Measurements from ENCODE around the gene EDEM3. TPM values are rescaled to one million over a fixed set of nuclear protein-coding genes. Genes with fewer than 3 reads are reported as not detected.

EDEM3 gene
- total RNA-seq, 1 experiment from 2014 or later: 14.0 TPM

DNA sequence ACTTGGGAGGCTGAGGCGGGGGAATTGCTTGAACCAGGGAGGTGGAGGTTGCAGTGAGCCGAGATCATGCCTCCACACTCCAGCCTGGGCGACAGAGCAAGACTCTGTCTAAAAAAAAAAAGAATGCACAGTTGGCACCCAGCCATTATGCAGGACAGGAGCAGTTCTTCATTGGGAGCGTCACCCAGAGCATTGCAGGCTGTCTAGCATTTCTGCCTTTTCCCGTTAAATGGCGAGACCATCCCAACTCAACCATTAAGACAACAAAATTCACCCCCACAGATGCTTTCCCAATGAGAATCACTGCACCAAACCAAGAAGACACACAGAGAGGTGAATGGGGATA is 105.8 kb downstream of the EDEM3 start:
- Histone ChIP-seq H2BK20ac (ENCODE audit: low read depth, low read length, poor library complexity, severe bottlenecking) (no peak overlapping the region), H2AK5ac (ENCODE audit: insufficient read length, low read length) (no peak overlapping the region), H3K27me3 (ENCODE audit: insufficient read depth, low read length) (no peaks in the 10 kb centered on the region), H3K23me2 (ENCODE audit: insufficient read length, low read depth, low read length, poor library complexity, severe bottlenecking) (no peaks in the 10 kb centered on the region), H3K4ac (ENCODE audit: low read depth, low read length) (no peak overlapping the region), H3K4me1 (ENCODE audit: insufficient read depth, low read length) (no peaks in the 10 kb centered on the region), H4K91ac (ENCODE audit: insufficient read length, low read depth, low read length) (no peak overlapping the region), H3K14ac (ENCODE audit: insufficient read depth, low read length) (no peak overlapping the region), H3K4me2 (ENCODE audit: insufficient read depth, insufficient read length, low read length) (no peak overlapping the region), H2BK12ac (ENCODE audit: insufficient read length, low read depth, low read length) (no peak overlapping the region), H3K56ac (ENCODE audit: insufficient read length, low read depth, low read length) (no peak overlapping the region), H3T11ph (ENCODE audit: low read length) (no peak overlapping the region), H4K8ac (replicated peaks; ENCODE audit: insufficient read length, low read depth, low read length) (no peak overlapping the region), H3K23ac (ENCODE audit: insufficient read length, low read depth, low read length) (no peak overlapping the region), H4K5ac (ENCODE audit: insufficient read length, low read depth, low read length) (no peak overlapping the region), H2AFZ (ENCODE audit: low read length) (no peak overlapping the region), H4K20me1 (ENCODE audit: control insufficient read depth, insufficient read depth, insufficient read length) (no peaks in the 10 kb centered on the region), H2BK120ac (ENCODE audit: low read depth, low read length, poor library complexity, severe bottlenecking) (no peak overlapping the region), H3K27ac (ENCODE audit: insufficient read length, low read depth, low read length) (no peak overlapping the region), H3K9ac (ENCODE audit: extremely low read depth, insufficient read length, low read length) (no peak overlapping the region), H3K79me1 (ENCODE audit: insufficient read depth, low read depth, low read length, poor library complexity, severe bottlenecking) (no peaks in the 10 kb centered on the region), H3K9me3 (ENCODE audit: control insufficient read depth, low read depth, low read length) (no peaks in the 10 kb centered on the region), H3K18ac (ENCODE audit: insufficient read length, low read depth, low read length) (no peak overlapping the region), H3K79me2 (ENCODE audit: insufficient read depth, low read length) (no peaks in the 10 kb centered on the region), H2BK15ac (ENCODE audit: low read depth, low read length) (no peak overlapping the region), H2BK5ac (ENCODE audit: insufficient read length, low read length) (no peak overlapping the region)
- no peak for TF ChIP-seq CTCF (conservative IDR thresholded peaks at IDR 0.05)
- no peak overlapping the region for H3K27ac Mint-ChIP-seq
- no peak overlapping the region for H3K4me3 Mint-ChIP-seq
- DNase-seq: no peak
- H3K36me3 Mint-ChIP-seq (ENCODE audit: insufficient read depth in 1 of 3, low read depth in 3 of 3): peaks cover 0 to 3% (median 2%) of the 10 kb centered on the region in 3 experiments; a peak in 3 of 7 replicates
- no CpG with 5 or more reads among the region's 6 CpGs for WGBS (ENCODE audit: extremely low coverage, insufficient read length, low lambda C conversion rate)
- H3K9me3 Mint-ChIP-seq: peaks cover 0 to 6% of the 10 kb centered on the region in 2 experiments; a peak in 2 of 5 replicates
- H3K4me1 Mint-ChIP-seq: no peaks in the 10 kb centered on the region
- H3K27me3 Mint-ChIP-seq (ENCODE audit: low read depth): peaks cover 3% of the 10 kb centered on the region
